ENCODE results near the gene UCKL1. TPM values are rescaled to one million over a fixed set of nuclear protein-coding genes. Genes with fewer than 3 reads are reported as not detected.

The UCKL1 gene
- total RNA-seq, 1 experiment from 2014 or later = 43.7 TPM

GRCh38 chr20:63944078-63944941 lies 11.9 kb downstream of the UCKL1 start:
- intact Hi-C loops (cut with micrococcal nuclease) = no loop called here
- no TSS peak for BruUV-seq (replicated peaks)
- no peaks in the 10 kb centered on the region for H3K27me3 Mint-ChIP-seq (ENCODE audit: insufficient read depth, unreplicated experiment)
- peaks cover 6% of the 10 kb centered on the region for H3K4me1 Mint-ChIP-seq (ENCODE audit: insufficient read depth, unreplicated experiment)
- DNase-seq (ENCODE audit: unreplicated experiment) = no peak
- CTCF ChIA-PET = no interaction called here
- no peak overlapping the region for H3K27ac Mint-ChIP-seq (ENCODE audit: low read depth, unreplicated experiment)
- H3K9me3 Mint-ChIP-seq (ENCODE audit: unreplicated experiment) = no peaks in the 10 kb centered on the region
- POLR2A ChIA-PET = interaction anchor here (1.0 to 1.8 kb wide), 2 partner anchors 11 to 79 kb away, joined by 3 to 7 read pairs; partner anchors contain the start of gene TPD52L2
- H3K4me3 Mint-ChIP-seq (ENCODE audit: unreplicated experiment) = no peak overlapping the region
- peaks cover 55% of the 10 kb centered on the region for H3K36me3 Mint-ChIP-seq (ENCODE audit: insufficient read depth, unreplicated experiment)
- TF ChIP-seq CTCF (IDR thresholded peaks at IDR 0.05; ENCODE audit: unreplicated experiment) = no peak

GRCh38 chr20:63943808-63944077 lies 12.5 kb downstream of the UCKL1 start:
- no peak for DNase-seq (ENCODE audit: unreplicated experiment)
- ChIA-PET CTCF (no interaction called here), POLR2A (interaction anchor here (0.6 to 1.8 kb wide), 4 partner anchors 10 to 175 kb away, joined by 3 to 7 read pairs (median 4); partner anchors contain the start of genes TPD52L2 and UCKL1)
- intact Hi-C loops (cut with micrococcal nuclease) = no loop called here
- BruUV-seq (replicated peaks) = no TSS peak
- Mint-ChIP-seq H3K4me1 (ENCODE audit: insufficient read depth, unreplicated experiment) (peaks cover 3% of the 10 kb centered on the region), H3K36me3 (ENCODE audit: insufficient read depth, unreplicated experiment) (peaks cover 50% of the 10 kb centered on the region), H3K27ac (ENCODE audit: low read depth, unreplicated experiment) (no peak overlapping the region), H3K27me3 (ENCODE audit: insufficient read depth, unreplicated experiment) (no peaks in the 10 kb centered on the region), H3K4me3 (ENCODE audit: unreplicated experiment) (no peak overlapping the region), H3K9me3 (ENCODE audit: unreplicated experiment) (no peaks in the 10 kb centered on the region)
- TF ChIP-seq CTCF (IDR thresholded peaks at IDR 0.05; ENCODE audit: unreplicated experiment) = no peak

- BruUV-seq (replicated peaks) = no TSS peak
- CTCF ChIA-PET = no interaction called here
- H3K36me3 Mint-ChIP-seq (ENCODE audit: insufficient read depth, unreplicated experiment) = peaks cover 51% of the 10 kb centered on the region
- POLR2A ChIA-PET = interaction anchor here (0.6 to 1.8 kb wide), 4 partner anchors 9 to 175 kb away, joined by 3 to 7 read pairs (median 4); partner anchors contain the start of genes TPD52L2 and UCKL1
- intact Hi-C loops (cut with micrococcal nuclease) = no loop called here
- no peak overlapping the region for H3K27ac Mint-ChIP-seq (ENCODE audit: low read depth, unreplicated experiment)
- DNase-seq (ENCODE audit: unreplicated experiment) = no peak
- H3K4me3 Mint-ChIP-seq (ENCODE audit: unreplicated experiment) = no peak overlapping the region
- no peak for TF ChIP-seq CTCF (IDR thresholded peaks at IDR 0.05; ENCODE audit: unreplicated experiment)
- no peaks in the 10 kb centered on the region for H3K4me1 Mint-ChIP-seq (ENCODE audit: insufficient read depth, unreplicated experiment)
- H3K27me3 Mint-ChIP-seq (ENCODE audit: insufficient read depth, unreplicated experiment) = no peaks in the 10 kb centered on the region
- no peaks in the 10 kb centered on the region for H3K9me3 Mint-ChIP-seq (ENCODE audit: unreplicated experiment)
Observed at GRCh38 chr20:63942969-63943807, 13.0 kb downstream of the UCKL1 start.

- CTCF ChIA-PET = no interaction called here
- Mint-ChIP-seq H3K36me3 (ENCODE audit: insufficient read depth, unreplicated experiment) (peaks cover 59% of the 10 kb centered on the region), H3K27me3 (ENCODE audit: insufficient read depth, unreplicated experiment) (no peaks in the 10 kb centered on the region), H3K4me1 (ENCODE audit: insufficient read depth, unreplicated experiment) (no peaks in the 10 kb centered on the region), H3K27ac (ENCODE audit: low read depth, unreplicated experiment) (no peak overlapping the region), H3K4me3 (ENCODE audit: unreplicated experiment) (no peak overlapping the region), H3K9me3 (ENCODE audit: unreplicated experiment) (no peaks in the 10 kb centered on the region)
- intact Hi-C loops (cut with micrococcal nuclease) = no loop called here
- TF ChIP-seq CTCF (IDR thresholded peaks at IDR 0.05; ENCODE audit: unreplicated experiment) = no peak
- no TSS peak for BruUV-seq (replicated peaks)
- peak; percentile 27 for DNase-seq (ENCODE audit: unreplicated experiment)
- POLR2A ChIA-PET = interaction anchor here (1.8 kb wide), 1 partner anchor 77 kb away, joined by 7 read pairs; the partner anchor contains the start of gene TPD52L2
Observed at GRCh38 chr20:63942250-63942951, 13.8 kb downstream of the UCKL1 start.

Measured in MCF 10A (cell line).